ENCODE measurements around the gene EDAR. TPM values are rescaled to one million over a fixed set of nuclear protein-coding genes. Genes with fewer than 3 reads are reported as not detected.

The EDAR gene
- total and polyA plus RNA-seq, 2 of the 4 experiments (the other 2 are of a cell fraction), result not detected

DNA sequence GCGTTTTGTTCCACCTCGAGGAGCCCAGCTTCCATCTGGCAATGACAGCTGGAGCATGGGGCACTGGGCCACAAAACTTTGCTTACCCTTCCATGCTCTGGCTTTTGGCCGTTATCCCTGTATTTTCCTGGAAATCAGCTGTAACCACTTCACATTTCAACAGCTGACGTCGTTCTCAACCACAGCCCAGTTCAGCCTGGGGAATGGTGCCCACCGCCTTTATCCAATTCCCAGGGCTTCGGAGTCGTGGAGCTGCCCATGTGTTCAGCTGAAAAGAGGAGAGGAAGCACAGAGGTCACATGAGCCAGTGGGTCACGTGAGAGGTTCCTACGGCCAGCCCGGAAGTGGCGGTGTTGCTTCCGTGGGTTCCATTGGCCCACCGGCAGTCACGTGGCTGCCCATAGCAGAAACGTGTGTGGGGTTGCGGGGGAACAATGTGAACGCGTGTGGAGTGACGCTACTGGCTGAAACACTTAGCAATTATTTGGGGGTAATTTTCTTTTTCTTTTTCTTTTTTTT is 16.7 kb upstream of the EDAR start:
- H3K27ac ChIP-seq (ENCODE audit: insufficient read depth, low read length), result no peak overlapping the region
- no peak for ATAC-seq (ENCODE audit: low read depth)

More for the DNA sequence above, 16.7 kb upstream of the EDAR start:
- intact Hi-C loops (cut with micrococcal nuclease) (no loop called here), dilution Hi-C loops (cut with HindIII; ENCODE audit: low sequenced_read_pairs, unreplicated experiment) (no loop called here), in situ Hi-C loops (cut with MboI; ENCODE audit: low sequenced_read_pairs) (no loop called here)
- 77% methylated on average over 11 of the region's 20 CpGs; no CpG with 5 or more reads in 1 of the 2 experiments for WGBS, 2 experiments (ENCODE audit: extremely low coverage in 2 of 2, insufficient read length in 1 of 2)
- Histone ChIP-seq H4K5ac (ENCODE audit: low read depth, low read length) (no peak overlapping the region), H3K18ac (ENCODE audit: low read depth, low read length) (no peak overlapping the region), H3K56ac (ENCODE audit: extremely low read depth, insufficient read depth, low read length) (no peak overlapping the region), H3K4ac (ENCODE audit: low read depth, low read length) (no peak overlapping the region), H3K23ac (ENCODE audit: low read depth, low read length) (no peak overlapping the region), H4K8ac (ENCODE audit: low read depth in 2 of 2, low read length in 2 of 2) (no peak overlapping the region), H2BK120ac (ENCODE audit: low read depth, low read length) (no peak overlapping the region), H3K27me3 (ENCODE audit: control insufficient read depth, insufficient read depth, low read length) (peaks cover 38% of the 10 kb centered on the region), H4K91ac (ENCODE audit: insufficient read depth, low read depth, low read length) (no peak overlapping the region), H3K4me2 (ENCODE audit: low read depth, low read length) (no peak overlapping the region), H3K4me1 (ENCODE audit: control insufficient read depth, insufficient read depth, low read length) (no peaks in the 10 kb centered on the region), H4K20me1 (ENCODE audit: insufficient read depth, low read length) (no peaks in the 10 kb centered on the region), H3K14ac (replicated peaks; ENCODE audit: low read depth, low read length) (no peak overlapping the region), H2BK15ac (ENCODE audit: low read depth, low read length) (no peak overlapping the region), H2BK5ac (ENCODE audit: low read depth, low read length, poor library complexity, severe bottlenecking) (no peak overlapping the region), H3K9ac (ENCODE audit: low read depth, low read length) (no peak overlapping the region), H3K9me1 (ENCODE audit: insufficient read depth, low read length) (no peaks in the 10 kb centered on the region), H2AK5ac (ENCODE audit: low read depth, low read length) (no peak overlapping the region), H3K9me3 (ENCODE audit: control insufficient read depth, insufficient read depth, low read length) (no peaks in the 10 kb centered on the region), H2AK9ac (replicated peaks; ENCODE audit: low read depth, low read length, poor library complexity) (no peak overlapping the region), H2AFZ (replicated peaks; ENCODE audit: low read length, poor library complexity) (no peak overlapping the region), H3K36me3 (ENCODE audit: control insufficient read depth, insufficient read depth, low read length) (no peaks in the 10 kb centered on the region), H3K79me1 (ENCODE audit: low read depth in 1 of 2, low read length in 2 of 2) (no peaks in the 10 kb centered on the region), H2BK20ac (ENCODE audit: low read depth, low read length) (no peak overlapping the region), H3K4me3 (ENCODE audit: insufficient read depth, low read depth, low read length) (no peak overlapping the region)
- ChIA-PET CTCF (no interaction called here), POLR2A (ENCODE audit: unreplicated experiment) (no interaction called here)
- TF ChIP-seq CHD1 (IDR thresholded peaks at IDR 0.05; ENCODE audit: low read depth, low read length) (no peak), CEBPB (IDR thresholded peaks at IDR 0.05; ENCODE audit: low read depth, low read length) (no peak)
- TF ChIP-seq, protein P1, sequence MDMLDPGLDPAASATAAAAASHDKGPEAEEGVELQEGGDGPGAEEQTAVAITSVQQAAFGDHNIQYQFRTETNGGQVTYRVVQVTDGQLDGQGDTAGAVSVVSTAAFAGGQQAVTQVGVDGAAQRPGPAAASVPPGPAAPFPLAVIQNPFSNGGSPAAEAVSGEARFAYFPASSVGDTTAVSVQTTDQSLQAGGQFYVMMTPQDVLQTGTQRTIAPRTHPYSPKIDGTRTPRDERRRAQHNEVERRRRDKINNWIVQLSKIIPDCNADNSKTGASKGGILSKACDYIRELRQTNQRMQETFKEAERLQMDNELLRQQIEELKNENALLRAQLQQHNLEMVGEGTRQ (IDR thresholded peaks at IDR 0.05; ENCODE audit: low read depth, low read length), result peak; percentile 6; the same call in 1 of the 2 replicates
- no TSS peak for BruUV-seq (replicated peaks)
- DNase-seq, result no peak

Data from IMR-90 (cell line).